Hindlimb muscle (tissue), 1 donor: ENCODE results near the gene JCAD. TPM values are rescaled to one million over a fixed set of nuclear protein-coding genes. Genes with fewer than 3 reads are reported as not detected.
"Not testable (repeated sequence)": the region's sequence is repeated elsewhere in the genome, so short reads cannot be mapped to it uniquely, and the experiment has no call there.

Source experiments
- DNase-seq: peaks from one replicate; pipeline ENCODE4 v3.0.0-alpha.2; 2013
- polyA plus RNA-seq: library from polyadenylated mRNA; unstranded; fragments of 120-200 nt; gene quantifications from one replicate; pipeline ENCODE4 v1.2.1, GENCODE V29; 2013; ENCODE audit not compliant: insufficient read length

The JCAD gene
- polyA plus RNA-seq, 1 donor = 22.9 TPM

- no peak for DNase-seq
Measured at GRCh38 chr10:29987471-29987870, 71.9 kb downstream of the JCAD start.

GRCh38 chr10:29982997-29983648 is 76.3 kb downstream of the JCAD start:
- no peak for DNase-seq

- DNase-seq = no peak
Measured at GRCh38 chr10:29981510-29981909, 77.9 kb downstream of the JCAD start.

- DNase-seq = no peak
Measured at GRCh38 chr10:29980084-29980483, 79.3 kb downstream of the JCAD start.

- DNase-seq = not testable (repeated sequence)
Measured at GRCh38 chr10:29979421-29979779, 80.0 kb downstream of the JCAD start.

- no peak for DNase-seq
Measured at GRCh38 chr10:29977171-29977570, 82.2 kb downstream of the JCAD start.

GRCh38 chr10:29976134-29976533 is 83.3 kb downstream of the JCAD start:
- DNase-seq = no peak

GRCh38 chr10:29974773-29975172 is 84.6 kb downstream of the JCAD start:
- DNase-seq = no peak

GRCh38 chr10:29973921-29974320 is 85.5 kb downstream of the JCAD start:
- DNase-seq = no peak

- DNase-seq = no peak
Measured at GRCh38 chr10:29970576-29970975, 88.8 kb downstream of the JCAD start.

- no peak for DNase-seq
Measured at GRCh38 chr10:29970012-29970396, 89.4 kb downstream of the JCAD start.

- DNase-seq = no peak
Measured at GRCh38 chr10:29969255-29970011, 90.0 kb downstream of the JCAD start.

- no peak for DNase-seq
Measured at GRCh38 chr10:29968585-29968984, 90.8 kb downstream of the JCAD start.

GRCh38 chr10:29966269-29966668 is 93.1 kb downstream of the JCAD start:
- no peak for DNase-seq
